Measurements from ENCODE around the gene PILRB. TPM values are rescaled to one million over a fixed set of nuclear protein-coding genes. Genes with fewer than 3 reads are reported as not detected.

The PILRB gene
- total RNA-seq, 1 donor from 2014 or later, result 94.1 TPM

DNA sequence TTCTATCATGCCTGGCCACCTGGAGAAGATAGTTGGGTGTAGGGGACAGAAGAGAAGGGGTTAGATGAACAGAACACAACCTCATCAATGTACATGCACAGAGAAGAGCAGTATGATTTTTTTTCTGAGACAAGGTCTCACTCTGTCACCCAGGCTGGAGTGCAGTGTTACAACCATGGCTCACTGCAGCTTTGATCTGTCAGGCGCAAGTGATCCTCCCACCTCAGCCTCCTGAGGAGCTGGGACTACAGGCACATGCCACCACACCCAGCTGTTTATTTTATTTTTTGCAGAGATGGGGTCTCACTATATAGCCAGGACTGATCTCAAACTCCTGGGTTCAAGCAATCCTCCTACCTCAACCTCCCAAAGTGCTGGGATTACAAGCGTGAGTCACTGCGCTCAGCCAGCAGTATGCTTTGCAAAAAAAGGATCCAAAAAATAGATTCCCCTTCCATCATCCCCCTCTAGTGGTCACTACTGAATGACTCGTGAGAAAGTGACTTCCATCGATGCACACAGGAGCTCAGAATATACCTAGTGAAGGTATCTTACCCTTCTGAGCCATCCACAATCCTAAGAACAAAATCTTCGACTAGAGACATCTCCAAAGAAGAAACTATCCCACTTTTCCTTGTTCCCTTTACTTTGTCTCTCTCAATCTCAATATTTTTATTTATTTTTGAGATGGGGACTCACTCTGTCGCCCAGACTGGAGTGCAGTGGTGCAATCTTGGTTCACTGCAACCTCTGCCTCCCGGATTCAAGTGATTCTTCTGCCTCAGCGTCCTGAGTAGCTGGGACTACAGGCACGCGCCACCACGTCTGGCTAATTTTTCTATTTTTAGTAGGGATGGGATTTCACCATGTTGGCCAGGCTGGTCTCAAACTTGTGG lies 49.6 kb downstream of the PILRB start:
- DNase-seq (ENCODE audit: low spot score), result peak; percentile 56

DNA sequence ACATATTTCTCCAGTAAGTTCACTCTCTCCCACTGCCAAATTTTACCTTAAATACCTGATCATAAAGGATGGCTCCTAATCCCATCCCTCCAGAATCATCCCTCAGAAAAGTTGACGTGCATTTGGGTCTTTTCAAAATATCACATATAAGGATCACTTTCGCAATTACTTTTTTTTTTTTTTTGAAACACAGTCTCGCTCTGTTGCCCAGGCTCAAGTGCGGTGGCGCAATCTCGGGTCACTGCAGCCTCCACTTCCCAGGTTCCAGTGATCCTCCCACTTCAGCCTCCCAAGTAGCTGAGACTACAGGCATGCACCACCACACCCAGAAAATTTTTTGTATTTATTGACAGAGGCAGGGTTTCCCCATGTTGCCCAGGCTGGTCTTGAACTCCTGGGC lies 53.2 kb downstream of the PILRB start:
- no peak for DNase-seq (ENCODE audit: low spot score)

DNA sequence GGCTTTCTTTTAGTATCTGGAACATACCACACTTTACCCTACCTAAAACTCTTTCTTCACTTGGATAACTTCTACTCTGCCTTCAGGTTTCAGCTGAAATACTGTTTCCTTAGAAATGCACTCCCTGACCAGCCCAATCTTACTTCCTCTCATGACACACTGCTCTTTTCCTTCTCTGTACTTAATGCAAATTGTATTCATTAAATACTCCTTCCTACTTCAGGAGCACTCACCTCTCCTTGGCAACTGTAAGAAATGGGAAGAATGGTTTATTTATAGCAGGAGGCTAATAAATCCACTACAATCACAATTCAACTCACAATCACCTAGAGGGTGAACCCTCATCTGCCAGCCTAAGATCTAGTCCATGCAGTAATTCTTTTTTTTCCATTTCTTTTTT lies 55.4 kb downstream of the PILRB start:
- no peak for DNase-seq (ENCODE audit: low spot score)

DNA sequence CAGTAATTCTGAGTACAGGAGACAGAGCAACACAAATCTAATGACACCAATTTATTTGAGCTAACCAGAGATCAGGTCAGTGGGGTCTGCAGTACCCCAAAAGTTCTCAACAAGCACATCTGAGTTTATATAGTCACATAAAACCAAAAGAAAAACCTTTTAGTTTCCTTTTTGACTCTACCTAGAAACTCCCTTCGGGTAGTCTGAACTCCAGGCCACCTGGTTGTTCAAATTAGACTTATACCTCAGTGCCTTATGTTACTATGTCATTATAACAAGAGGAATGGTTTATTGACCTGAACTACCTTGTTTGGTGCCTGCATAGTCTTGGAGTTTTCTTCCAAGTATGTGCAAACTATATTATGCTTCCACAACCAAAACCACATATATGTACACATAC lies 56.0 kb downstream of the PILRB start:
- DNase-seq (ENCODE audit: low spot score), result no peak

DNA sequence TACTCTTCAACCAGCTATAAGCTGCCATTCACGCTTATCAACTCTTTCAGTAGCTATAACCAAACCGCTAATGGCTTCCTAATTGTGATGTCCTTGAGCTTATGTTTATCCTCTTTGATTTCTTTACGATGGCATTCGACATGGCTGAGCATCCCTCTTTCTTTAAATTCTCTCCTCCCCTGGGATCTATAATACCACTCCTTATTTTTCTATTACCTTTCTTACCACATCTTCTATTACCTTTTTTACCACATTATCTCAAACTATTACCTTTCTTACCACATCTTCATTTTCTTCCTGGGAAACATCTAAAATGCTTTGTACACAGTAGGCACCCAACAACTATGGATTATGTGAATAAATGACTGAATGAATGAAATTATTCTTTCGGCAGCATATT lies 57.5 kb downstream of the PILRB start:
- DNase-seq (ENCODE audit: low spot score), result no peak

Other genes starting within 250 kb of the PILRB start
- gene TAF6, start 238.8 kb upstream of the PILRB start, total RNA-seq, result 47.4 TPM
- 8.7 TPM for gene CNPY4, start 238.5 kb upstream of the PILRB start, total RNA-seq
- 1.5 TPM for gene MBLAC1, start 231.2 kb upstream of the PILRB start, total RNA-seq
- gene LAMTOR4, start 209.2 kb upstream of the PILRB start, total RNA-seq, result 108 TPM
- gene TRAPPC14, start 199.4 kb upstream of the PILRB start, total RNA-seq, result 35.5 TPM
- gene GAL3ST4, start 189.5 kb upstream of the PILRB start, total RNA-seq, result 7.1 TPM
- gene GPC2, start 180.7 kb upstream of the PILRB start, total RNA-seq, result 5.1 TPM
- 1.9 TPM for gene STAG3, start 180.2 kb upstream of the PILRB start, total RNA-seq
- 1.1 TPM for gene PVRIG, start 138.2 kb upstream of the PILRB start, total RNA-seq
- not detected for gene SPDYE3, start 50.4 kb upstream of the PILRB start, total RNA-seq
- gene PILRA, start 15.4 kb downstream of the PILRB start, total RNA-seq, result 21.6 TPM
- 4.3 TPM for gene ZCWPW1, start 70.6 kb downstream of the PILRB start, total RNA-seq
- 33.7 TPM for gene MEPCE, start 71.7 kb downstream of the PILRB start, total RNA-seq
- 32.4 TPM for gene PPP1R35, start 78.4 kb downstream of the PILRB start, total RNA-seq
- not detected for gene SPACDR, start 106.1 kb downstream of the PILRB start, total RNA-seq
- 42.9 TPM for gene TSC22D4, start 121.1 kb downstream of the PILRB start, total RNA-seq
- 0.68 TPM for gene NYAP1, start 125.8 kb downstream of the PILRB start, total RNA-seq
- 28.0 TPM for gene AGFG2, start 181.1 kb downstream of the PILRB start, total RNA-seq
- 2.8 TPM for gene SAP25, start 215.8 kb downstream of the PILRB start, total RNA-seq
- gene LRCH4, start 228.0 kb downstream of the PILRB start, total RNA-seq, result 52.4 TPM
- gene FBXO24, start 228.2 kb downstream of the PILRB start, total RNA-seq, result 0.29 TPM
- 76.4 TPM for gene PCOLCE, start 244.2 kb downstream of the PILRB start, total RNA-seq

Measured in ureter (tissue), 1 donor.